HAP-1 (cell line): Measurements from ENCODE around the gene CFAP74.
A peak's percentile ranks its signal among the peaks of the same experiment; 100 is the strongest.

ENCODE experiments used
- DNase-seq, 2 experiments: peaks; one replicate each; pipeline ENCODE4 v3.0.0-alpha.2; 2016 to 2020; ENCODE audit warnings: low spot score in 2 of 2
- H3K27me3 ChIP-seq: fragments of 250-450 bp; sonication (Bioruptor Pico); 2 replicates; pipeline ENCODE4 v1.5.1; 2020; ENCODE audit warnings: low read depth, mild to moderate bottlenecking, moderate library complexity
- H3K36me3 ChIP-seq: fragments of 250-450 bp; sonication (Bioruptor Pico); replicated peaks from 2 replicates; pipeline ENCODE4 v1.5.1; 2020; ENCODE audit warnings: mild to moderate bottlenecking
- H3K4me1 ChIP-seq: fragments of 250-450 bp; sonication (Bioruptor Pico); 2 replicates; pipeline ENCODE4 v1.5.1; 2020; ENCODE audit warnings: mild to moderate bottlenecking
- H3K4me3 ChIP-seq: fragments of 250-450 bp; sonication (Bioruptor Pico); 2 replicates; pipeline ENCODE4 v1.5.1; 2020; ENCODE audit warnings: mild to moderate bottlenecking, moderate library complexity
- H3K9me3 ChIP-seq: fragments of 250-450 bp; sonication (Bioruptor Pico); 2 replicates; pipeline ENCODE4 v1.5.1; 2020; ENCODE audit warnings: mild to moderate bottlenecking, moderate library complexity
- in situ Hi-C: fragments of 300-500 bp; cut with MboI; formaldehyde crosslinking; loops from 3 replicates; pipeline ENCODE4 v1.14.3; 2020; ENCODE audit warnings: low sequenced_read_pairs, inconsistent platforms, mixed read lengths

Gene CFAP74

GRCh38 chr1:1959459-1959839, 44.1 kb downstream of the CFAP74 start:
- in situ Hi-C loops = no loop called here
- H3K4me1 ChIP-seq = peaks cover 7% of the 10 kb centered on the region
- DNase-seq = no peak
- H3K9me3 ChIP-seq = no peaks in the 10 kb centered on the region
- H3K4me3 ChIP-seq = peak overlapping the region; percentile 13
- H3K27me3 ChIP-seq = no peaks in the 10 kb centered on the region
- no peaks in the 10 kb centered on the region for H3K36me3 ChIP-seq

DNA sequence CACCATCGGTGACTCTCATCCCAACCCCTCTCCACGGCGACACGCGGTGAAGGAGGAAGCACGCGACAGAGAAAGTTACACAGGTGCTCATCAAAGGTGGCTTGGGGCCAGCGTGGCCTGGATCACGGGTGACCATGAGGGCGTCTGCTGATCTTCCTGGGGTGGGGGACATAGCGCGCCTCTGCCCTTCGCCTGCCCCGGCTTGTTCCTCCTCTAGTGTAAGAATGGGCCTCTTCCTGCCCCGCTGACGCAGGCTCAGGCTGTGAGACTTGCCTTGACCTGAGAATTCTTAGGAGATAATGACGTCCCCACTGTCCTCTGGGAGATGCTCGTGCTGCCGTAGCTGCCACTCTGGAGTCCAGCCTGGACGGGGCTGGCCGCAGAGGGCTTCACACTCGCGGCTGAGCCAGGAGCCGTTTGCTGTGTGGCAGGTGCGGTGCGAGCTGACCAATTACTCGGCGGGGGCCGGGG, 45.5 kb downstream of the CFAP74 start:
- no peak for DNase-seq
- Histone ChIP-seq H3K27me3 (no peaks in the 10 kb centered on the region), H3K4me1 (peaks cover 7% of the 10 kb centered on the region), H3K36me3 (no peaks in the 10 kb centered on the region), H3K4me3 (no peak overlapping the region), H3K9me3 (no peaks in the 10 kb centered on the region)
- in situ Hi-C loops = no loop called here

- Histone ChIP-seq H3K27me3 (no peaks in the 10 kb centered on the region), H3K9me3 (no peaks in the 10 kb centered on the region), H3K4me1 (peaks cover 7% of the 10 kb centered on the region), H3K36me3 (no peaks in the 10 kb centered on the region), H3K4me3 (no peak overlapping the region)
- in situ Hi-C loops = no loop called here
- DNase-seq = no peak
These were observed 46.0 kb downstream of the CFAP74 start for GRCh38 chr1:1957533-1957961.

GRCh38 chr1:1956586-1957532, 46.7 kb downstream of the CFAP74 start:
- H3K9me3 ChIP-seq = no peaks in the 10 kb centered on the region
- in situ Hi-C loops = no loop called here
- no peak for DNase-seq
- no peak overlapping the region for H3K4me3 ChIP-seq
- H3K27me3 ChIP-seq = no peaks in the 10 kb centered on the region
- no peaks in the 10 kb centered on the region for H3K36me3 ChIP-seq
- peaks cover 7% of the 10 kb centered on the region for H3K4me1 ChIP-seq

DNA sequence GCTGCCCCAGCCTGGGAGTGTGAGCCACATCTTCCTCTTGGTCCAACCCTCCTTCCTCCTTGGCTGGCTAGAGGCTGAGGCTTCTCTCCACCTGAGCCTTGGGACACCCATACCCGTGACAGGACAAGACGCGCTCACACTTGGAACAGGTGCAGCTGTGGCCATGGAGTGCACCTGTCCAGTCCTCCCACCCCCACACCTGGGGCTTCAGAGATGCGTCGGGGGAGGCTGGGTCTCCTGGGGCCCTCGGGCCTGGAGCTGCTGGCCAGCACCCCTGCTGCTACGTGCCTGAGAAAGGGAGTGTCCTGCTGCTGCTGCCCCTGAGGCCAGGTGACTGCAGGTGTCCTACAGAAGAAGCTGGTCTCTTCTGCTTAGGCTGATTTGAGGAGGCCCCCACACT, 47.5 kb downstream of the CFAP74 start:
- no peaks in the 10 kb centered on the region for H3K36me3 ChIP-seq
- in situ Hi-C loops = no loop called here
- H3K9me3 ChIP-seq = no peaks in the 10 kb centered on the region
- H3K4me1 ChIP-seq = peaks cover 7% of the 10 kb centered on the region
- DNase-seq = no peak
- no peaks in the 10 kb centered on the region for H3K27me3 ChIP-seq
- H3K4me3 ChIP-seq = no peak overlapping the region

- peaks cover 7% of the 10 kb centered on the region for H3K4me1 ChIP-seq
- no peaks in the 10 kb centered on the region for H3K9me3 ChIP-seq
- in situ Hi-C loops = no loop called here
- H3K4me3 ChIP-seq = no peak overlapping the region
- H3K36me3 ChIP-seq = no peaks in the 10 kb centered on the region
- no peak for DNase-seq
- H3K27me3 ChIP-seq = no peaks in the 10 kb centered on the region
These were observed 47.9 kb downstream of the CFAP74 start for GRCh38 chr1:1955621-1956094.

- peaks cover 3% of the 10 kb centered on the region for H3K4me1 ChIP-seq
- H3K27me3 ChIP-seq = no peaks in the 10 kb centered on the region
- H3K4me3 ChIP-seq = no peak overlapping the region
- H3K36me3 ChIP-seq = no peaks in the 10 kb centered on the region
- H3K9me3 ChIP-seq = no peaks in the 10 kb centered on the region
- peak; percentile 10 to 76 for DNase-seq
- in situ Hi-C loops = no loop called here
These were observed 48.6 kb downstream of the CFAP74 start for GRCh38 chr1:1954831-1955441.

DNA sequence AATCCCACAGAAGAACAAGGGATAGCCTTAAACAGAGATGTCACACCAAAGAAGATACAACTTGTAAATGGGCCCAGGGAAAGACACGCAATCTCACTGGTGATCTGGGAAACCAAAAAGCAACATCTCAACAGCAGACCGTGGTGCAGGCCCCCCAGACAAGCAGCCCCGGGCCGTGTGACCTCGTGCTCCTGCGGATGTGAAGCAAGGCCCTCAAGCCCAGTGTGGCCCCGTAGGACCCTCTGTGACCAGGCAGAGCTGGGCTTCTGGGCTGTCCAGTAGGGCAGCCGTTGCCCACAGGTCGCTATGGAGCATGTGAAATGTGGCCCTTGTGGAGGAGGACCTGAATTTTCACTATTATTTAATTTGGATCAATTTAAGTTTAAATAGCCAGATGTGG, 49.6 kb downstream of the CFAP74 start:
- in situ Hi-C loops = no loop called here

DNA sequence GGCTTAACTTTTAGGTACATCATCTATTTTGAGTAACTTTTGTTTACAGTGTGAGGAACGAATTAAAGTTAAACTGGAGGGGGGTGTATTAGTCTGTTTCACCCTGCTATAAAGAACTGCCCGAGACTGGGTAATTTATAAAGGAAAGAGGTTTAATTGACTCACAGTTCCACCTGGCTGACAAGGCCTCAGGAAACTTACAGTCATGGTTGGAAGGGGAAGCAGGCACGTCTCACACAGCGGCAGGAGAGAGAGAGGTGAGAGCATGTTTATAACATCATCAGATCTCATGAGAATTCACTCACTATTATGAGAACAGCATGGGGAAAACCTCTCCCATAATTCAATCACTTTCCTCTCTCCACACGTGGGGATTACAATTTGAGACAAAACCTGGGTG, 52.6 kb downstream of the CFAP74 start:
- in situ Hi-C loops = no loop called here
- DNase-seq = no peak
- H3K4me3 ChIP-seq = no peak overlapping the region
- no peaks in the 10 kb centered on the region for H3K9me3 ChIP-seq
- H3K36me3 ChIP-seq = no peaks in the 10 kb centered on the region
- H3K4me1 ChIP-seq = no peaks in the 10 kb centered on the region
- H3K27me3 ChIP-seq = no peaks in the 10 kb centered on the region

More for the DNA sequence above, 49.6 kb downstream of the CFAP74 start:
- Histone ChIP-seq H3K27me3 (no peaks in the 10 kb centered on the region), H3K36me3 (no peaks in the 10 kb centered on the region), H3K4me3 (no peak overlapping the region), H3K9me3 (no peaks in the 10 kb centered on the region), H3K4me1 (no peaks in the 10 kb centered on the region)
- DNase-seq = no peak

GRCh38 chr1:1948783-1949182, 54.8 kb downstream of the CFAP74 start:
- H3K4me1 ChIP-seq = no peaks in the 10 kb centered on the region
- H3K27me3 ChIP-seq = no peaks in the 10 kb centered on the region
- no peak for DNase-seq
- H3K4me3 ChIP-seq = no peak overlapping the region
- in situ Hi-C loops = no loop called here
- H3K9me3 ChIP-seq = no peaks in the 10 kb centered on the region
- H3K36me3 ChIP-seq = no peaks in the 10 kb centered on the region

- no peak overlapping the region for H3K4me3 ChIP-seq
- no peak for DNase-seq
- in situ Hi-C loops = no loop called here
These were observed 56.1 kb downstream of the CFAP74 start for GRCh38 chr1:1947493-1947892.

DNA sequence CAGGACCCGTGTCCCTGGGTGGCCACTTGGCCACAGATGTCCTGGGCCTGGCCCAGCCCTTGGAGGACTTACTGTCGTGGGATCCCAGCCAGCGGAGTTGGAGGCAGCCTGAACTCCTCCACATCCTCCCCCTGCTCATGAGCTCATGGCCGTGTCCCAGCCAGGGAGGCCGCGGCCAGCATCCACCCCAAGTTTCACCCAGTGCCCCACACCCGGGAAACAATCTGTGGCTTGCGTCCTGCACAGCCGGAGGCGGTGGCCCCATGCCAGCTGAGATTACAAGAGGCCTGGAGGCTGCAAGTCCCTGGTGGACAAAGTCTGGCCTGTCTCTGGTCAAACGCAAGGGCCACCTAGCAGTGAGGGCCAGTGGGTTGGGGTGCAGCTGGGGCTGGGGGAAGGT, 57.0 kb downstream of the CFAP74 start:
- Histone ChIP-seq H3K4me1 (no peaks in the 10 kb centered on the region), H3K27me3 (no peaks in the 10 kb centered on the region), H3K9me3 (no peaks in the 10 kb centered on the region), H3K36me3 (no peaks in the 10 kb centered on the region), H3K4me3 (no peak overlapping the region)
- in situ Hi-C loops = no loop called here
- DNase-seq = no peak

More at GRCh38 chr1:1947493-1947892, 56.1 kb downstream of the CFAP74 start:
- H3K9me3 ChIP-seq = no peaks in the 10 kb centered on the region
- H3K4me1 ChIP-seq = no peaks in the 10 kb centered on the region
- H3K36me3 ChIP-seq = no peaks in the 10 kb centered on the region
- no peaks in the 10 kb centered on the region for H3K27me3 ChIP-seq

DNA sequence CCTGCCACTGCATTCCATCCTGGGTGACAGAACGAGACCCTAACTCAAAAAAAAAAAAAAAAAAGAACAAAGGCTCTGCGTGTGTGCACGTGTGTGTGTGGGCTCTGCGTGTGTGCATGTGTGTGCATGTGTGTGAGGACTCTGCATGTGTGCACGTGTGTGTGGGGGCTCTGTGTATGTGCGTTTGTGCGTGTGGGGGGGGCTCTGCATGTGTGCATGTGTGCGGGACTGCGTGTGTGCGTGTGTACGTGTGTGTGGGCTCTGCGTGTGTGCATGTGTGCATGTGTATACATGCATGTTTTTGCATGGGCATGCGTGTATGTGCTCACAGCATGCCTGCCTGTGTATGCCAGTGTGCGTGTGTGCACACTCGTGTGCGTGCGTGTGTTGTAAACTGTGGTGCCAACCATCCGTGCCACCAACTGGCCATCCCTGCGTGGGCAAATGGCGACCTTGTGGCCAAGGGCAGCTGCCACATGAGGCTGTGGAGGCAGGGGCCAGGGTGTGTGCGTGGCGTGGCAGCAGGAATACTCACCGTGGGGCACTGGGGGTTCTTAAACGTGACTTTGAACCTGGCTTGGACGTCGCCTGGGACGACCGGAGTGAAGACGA, 57.7 kb downstream of the CFAP74 start:
- in situ Hi-C loops = no loop called here
- no peaks in the 10 kb centered on the region for H3K4me1 ChIP-seq
- H3K36me3 ChIP-seq = no peaks in the 10 kb centered on the region
- no peaks in the 10 kb centered on the region for H3K9me3 ChIP-seq
- H3K27me3 ChIP-seq = no peaks in the 10 kb centered on the region
- no peak overlapping the region for H3K4me3 ChIP-seq
- DNase-seq = no peak
